Stimulated activated CD4-positive, alpha-beta T cell treated with anti-CD3 and anti-CD28 coated beads, Interleukin-2, amount 100 ng/mL, for 48 hours (primary cell): ENCODE data around the gene JUN.

Experiments
- DNase-seq, 2 donors: peaks; one replicate each; pipeline ENCODE4 v3.0.0-alpha.2; 2020

JUN gene

DNA sequence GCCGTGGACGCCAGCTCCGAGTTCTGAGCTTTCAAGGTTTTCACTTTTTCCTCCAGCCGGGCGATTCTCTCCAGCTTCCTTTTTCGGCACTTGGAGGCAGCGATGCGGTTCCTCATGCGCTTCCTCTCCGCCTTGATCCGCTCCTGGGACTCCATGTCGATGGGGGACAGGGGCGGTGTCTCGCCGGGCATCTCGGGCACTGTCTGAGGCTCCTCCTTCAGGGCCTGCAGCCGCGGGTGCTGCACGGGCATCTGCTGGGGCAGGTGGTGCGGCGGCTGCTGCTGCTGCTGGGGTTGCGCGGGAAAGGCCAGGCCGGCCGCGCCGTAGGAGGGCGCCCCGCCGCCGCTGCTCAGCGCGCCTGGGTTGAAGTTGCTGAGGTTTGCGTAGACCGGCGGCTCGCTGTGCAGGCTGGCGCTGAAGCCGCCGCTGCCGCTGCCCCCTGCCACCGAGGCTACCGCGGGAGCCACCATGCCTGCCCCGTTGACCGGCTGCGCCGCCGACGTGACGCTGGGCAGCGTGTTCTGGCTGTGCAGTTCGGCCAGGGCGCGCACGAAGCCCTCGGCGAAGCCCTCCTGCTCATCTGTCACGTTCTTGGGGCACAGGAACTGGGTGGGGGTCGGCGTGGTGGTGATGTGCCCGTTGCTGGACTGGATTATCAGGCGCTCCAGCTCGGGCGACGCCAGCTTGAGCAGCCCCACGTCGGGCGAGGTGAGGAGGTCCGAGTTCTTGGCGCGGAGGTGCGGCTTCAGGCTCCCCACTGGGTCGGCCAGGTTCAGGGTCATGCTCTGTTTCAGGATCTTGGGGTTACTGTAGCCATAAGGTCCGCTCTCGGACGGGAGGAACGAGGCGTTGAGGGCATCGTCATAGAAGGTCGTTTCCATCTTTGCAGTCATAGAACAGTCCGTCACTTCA, 1.4 kb downstream of the JUN start:
- DNase-seq: peak; percentile 41 to 56

GRCh38 chr1:58781541-58782177, 2.2 kb downstream of the JUN start:
- DNase-seq: peak; percentile 14 to 36

GRCh38 chr1:58780836-58781452, 2.9 kb downstream of the JUN start:
- DNase-seq: no peak

- DNase-seq: no peak
Measured at GRCh38 chr1:58780411-58780810, 3.4 kb downstream of the JUN start.

GRCh38 chr1:58779801-58780382, 4.0 kb downstream of the JUN start:
- DNase-seq: no peak

DNA sequence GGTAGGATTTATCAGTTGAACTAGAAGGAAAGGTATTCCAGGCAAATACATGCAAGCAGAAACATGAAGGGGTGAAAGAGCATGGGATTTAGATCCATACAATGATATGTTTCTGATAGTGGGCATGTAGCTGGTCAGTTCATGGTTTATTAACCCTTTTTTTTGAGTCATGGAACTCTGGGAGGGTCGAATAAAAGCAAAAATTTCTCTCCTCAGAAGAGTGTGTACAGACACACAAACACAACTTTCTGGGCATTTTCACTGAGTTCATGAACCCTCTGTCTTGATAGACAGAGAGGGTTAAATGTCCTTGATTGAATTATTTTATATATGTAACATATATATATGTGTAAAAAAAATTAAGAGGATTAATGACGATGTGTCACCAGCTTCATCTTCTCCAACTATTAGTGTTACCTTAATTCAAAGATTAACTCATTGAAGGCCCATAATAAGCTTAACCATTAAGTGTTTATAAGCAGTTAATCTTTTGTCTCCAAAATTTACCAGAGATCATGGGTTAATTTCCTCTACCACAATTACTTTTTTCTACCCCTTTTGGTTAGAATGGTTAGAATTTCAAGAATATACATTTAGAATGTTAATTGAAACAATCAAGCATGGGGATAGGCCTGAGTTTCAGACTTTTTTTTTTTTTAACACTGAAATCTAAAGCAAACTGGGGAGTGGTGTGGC, 4.6 kb downstream of the JUN start:
- DNase-seq: no peak

DNA sequence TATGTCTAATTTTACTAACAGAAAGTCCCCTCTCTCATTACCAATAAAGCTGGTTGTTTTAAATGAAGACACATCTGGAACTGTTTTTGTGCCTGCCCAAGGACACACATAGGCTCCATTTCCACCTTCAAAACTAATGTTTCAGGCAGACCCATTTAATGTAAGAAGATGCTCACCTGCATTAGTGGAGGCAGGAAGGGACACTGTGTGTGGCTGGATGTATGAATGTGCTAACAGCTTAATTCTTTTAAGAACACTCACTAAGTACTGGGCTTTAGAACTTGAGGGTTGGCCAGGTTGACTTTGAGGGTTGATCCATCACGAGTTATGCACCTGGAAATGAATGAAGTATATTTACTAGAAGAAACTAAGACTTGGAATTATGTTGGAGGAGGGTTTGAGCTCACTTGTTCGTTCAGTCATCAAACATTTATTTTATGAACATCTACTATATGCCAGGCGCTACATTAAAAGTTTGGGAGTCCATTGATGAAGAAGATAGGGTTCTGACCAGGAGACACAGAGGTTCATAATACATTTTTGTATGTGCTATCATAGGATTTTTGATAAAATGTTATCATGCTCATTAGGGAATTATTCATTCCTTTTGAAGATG, 5.4 kb downstream of the JUN start:
- no peak for DNase-seq

- no peak for DNase-seq
Measured at GRCh38 chr1:58774027-58774426, 9.8 kb downstream of the JUN start.

DNA sequence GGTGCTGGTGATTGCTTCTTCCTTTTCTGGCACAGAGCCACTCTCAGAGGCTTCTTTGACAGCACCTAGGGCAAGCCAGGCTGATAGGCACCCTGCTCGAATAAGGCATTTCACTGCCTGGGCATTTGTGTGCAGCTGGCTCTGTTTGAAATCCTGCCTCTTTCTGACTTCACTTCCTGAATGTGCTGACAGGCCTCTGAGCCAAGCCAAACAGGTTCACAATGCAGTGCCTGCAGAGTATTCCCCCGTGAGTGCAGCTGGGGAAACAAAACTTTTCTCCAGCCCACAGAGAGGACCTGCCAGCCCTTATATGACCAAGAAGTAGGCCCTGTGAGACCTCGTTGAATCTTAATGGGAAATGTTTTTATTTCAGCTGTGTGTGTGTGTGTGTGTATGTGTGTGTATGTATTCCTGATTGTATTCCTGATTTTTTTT, 10.4 kb downstream of the JUN start:
- DNase-seq: no peak

DNA sequence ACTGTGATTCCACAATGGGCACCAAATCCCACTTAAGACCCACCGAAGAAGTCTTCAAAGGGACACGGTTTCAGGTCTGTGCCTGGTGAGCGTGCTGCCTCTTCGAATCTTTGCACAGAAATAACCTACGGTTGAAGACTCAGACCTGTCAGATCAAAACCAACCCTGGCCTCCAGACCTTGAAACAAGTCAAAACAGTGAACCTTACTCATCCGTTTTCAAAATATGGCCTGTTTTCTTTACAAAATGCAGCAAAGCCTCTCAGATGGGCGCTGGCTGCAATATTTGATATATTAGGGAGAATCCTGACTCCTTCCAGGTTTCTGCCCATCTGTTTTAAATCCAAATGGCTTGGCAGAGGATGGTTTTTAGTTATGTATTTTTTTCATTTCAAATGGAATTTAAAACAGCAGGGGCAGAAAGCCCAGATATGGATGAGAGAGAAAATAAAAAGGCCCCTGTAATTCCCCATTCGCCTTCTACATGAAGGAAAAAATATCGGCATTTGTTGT, 14.0 kb downstream of the JUN start:
- no peak for DNase-seq

DNA sequence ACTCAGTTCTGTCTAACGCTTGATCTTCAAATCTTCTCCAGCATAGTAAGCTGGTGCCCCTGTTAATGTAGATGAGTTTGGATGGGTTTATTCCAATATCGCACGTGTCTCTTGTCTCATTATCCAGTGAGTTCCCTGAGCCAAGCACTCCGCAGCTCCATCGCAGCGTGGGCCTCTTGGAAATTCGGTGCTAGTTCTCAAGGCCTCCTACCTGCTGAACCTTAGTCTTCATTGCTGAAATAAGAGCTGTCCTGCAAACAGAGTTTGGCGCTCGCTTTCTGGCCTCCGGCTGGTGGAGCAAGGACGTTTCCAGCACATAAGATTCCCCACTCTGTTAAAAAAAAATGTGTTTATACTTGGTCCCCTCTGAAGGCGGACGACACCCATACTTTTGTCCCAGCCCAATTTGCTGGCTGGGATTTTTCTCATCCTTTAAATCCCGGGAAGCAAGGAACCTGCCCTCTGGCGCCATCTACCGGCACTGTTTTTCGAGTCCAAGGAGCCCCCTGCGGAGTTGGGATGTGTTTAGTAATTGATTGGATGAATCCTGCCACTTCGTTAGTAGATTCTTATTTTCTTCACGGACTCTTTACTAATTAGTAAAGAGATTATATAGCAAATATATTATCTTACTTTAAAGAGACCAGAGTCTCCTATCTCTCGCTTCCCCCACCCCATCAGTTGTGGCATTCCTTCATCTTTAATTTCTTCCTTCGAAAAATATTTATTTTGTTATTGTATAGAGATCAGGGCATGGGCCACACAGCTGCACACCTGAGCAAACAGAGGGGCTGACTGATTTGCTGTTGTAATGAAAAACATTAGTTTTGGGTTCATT, 14.7 kb downstream of the JUN start:
- peak; percentile 50 to 53 for DNase-seq

GRCh38 chr1:58768191-58768731, 15.6 kb downstream of the JUN start:
- DNase-seq: no peak

- no peak for DNase-seq
Measured at GRCh38 chr1:58767143-58767542, 16.7 kb downstream of the JUN start.

- DNase-seq: no peak
Measured at GRCh38 chr1:58765441-58765840, 18.4 kb downstream of the JUN start.

- DNase-seq: no peak
Measured at GRCh38 chr1:58765006-58765405, 18.8 kb downstream of the JUN start.

GRCh38 chr1:58764294-58764978, 19.4 kb downstream of the JUN start:
- no peak for DNase-seq

GRCh38 chr1:58763214-58763613, 20.6 kb downstream of the JUN start:
- DNase-seq: no peak

DNA sequence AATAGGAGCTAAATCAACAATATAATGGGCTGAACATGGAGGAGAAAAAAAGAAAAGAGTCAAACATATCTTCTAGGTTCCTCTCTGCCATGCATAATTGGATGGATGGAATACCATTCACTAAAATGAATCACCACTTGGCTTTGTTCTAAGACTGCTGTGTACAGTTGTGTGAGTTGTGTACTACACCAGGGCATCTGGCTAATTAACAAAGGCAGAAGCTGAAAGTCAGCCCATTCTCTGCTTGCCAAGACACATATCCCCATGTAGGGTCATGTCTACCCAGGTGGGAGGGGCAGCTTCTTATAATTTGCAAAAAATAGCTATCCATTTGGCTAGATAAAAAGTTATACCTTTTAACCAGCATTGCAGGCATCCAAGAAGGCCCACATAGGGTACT, 21.0 kb downstream of the JUN start:
- DNase-seq: no peak

- peak; percentile 39 to 44 for DNase-seq
Measured at GRCh38 chr1:58755468-58755872, 28.4 kb downstream of the JUN start.
